AG04449 (cell line): ENCODE results near the gene SMARCA1.

Experiments
- CTCF ChIA-PET: fragments of 350-600 bp; formaldehyde crosslinking; extraction: SDS; loops from one replicate; lab custom pipeline; 2021; ENCODE audit warnings: antibody characterized with exemption; lab: Yijun Ruan, JAX
- POLR2A ChIA-PET: fragments of 400-600, 350-600 bp; formaldehyde crosslinking; extraction: SDS; loops from one replicate; lab custom pipeline; 2020; ENCODE audit warnings: antibody characterized with exemption, inconsistent platforms; lab: Yijun Ruan, JAX
- DNase-seq: peaks from one replicate; pipeline ENCODE4 v3.0.0-alpha.2; 2010; ENCODE audit warnings: low read depth, low spot score
- H3K4me3 ChIP-seq: 2 replicates; pipeline ENCODE4 v1.5.1; 2011; ENCODE audit warnings: low read depth, mild to moderate bottlenecking, control low read depth, low read length
- TF ChIP-seq, protein P1 (sequence below): IDR thresholded peaks from one replicate; pipeline ENCODE4 v1.5.1; 2011; ENCODE audit warnings: mild to moderate bottlenecking, moderate library complexity, low read length, control low read depth, inconsistent platforms; ENCODE audit not compliant: insufficient read depth; ENCODE audit errors: missing control alignments

The SMARCA1 gene

DNA sequence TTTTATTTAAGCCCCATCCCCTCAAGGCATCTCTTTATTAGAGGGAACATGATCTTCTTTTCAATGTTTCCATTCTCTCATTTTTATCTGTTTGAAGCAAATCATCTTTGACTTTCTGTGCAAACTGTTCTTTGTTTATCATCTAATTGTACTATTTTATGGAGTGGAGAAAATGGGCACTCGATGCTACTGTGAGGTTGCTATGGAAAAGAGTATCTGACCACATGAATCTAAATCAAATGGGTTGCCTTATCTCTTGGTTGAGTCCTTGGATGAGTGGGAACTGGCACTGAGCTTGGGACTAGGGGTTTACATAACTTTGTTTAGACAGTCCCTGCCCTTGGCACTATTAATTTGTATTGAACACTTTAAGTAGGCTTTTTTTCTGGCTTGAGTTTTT lies 25.8 kb upstream of the SMARCA1 start:
- no peak for DNase-seq
- CTCF ChIA-PET, result no interaction called here
- POLR2A ChIA-PET, result no interaction called here
- no peak overlapping the region for H3K4me3 ChIP-seq
- TF ChIP-seq, protein P1, sequence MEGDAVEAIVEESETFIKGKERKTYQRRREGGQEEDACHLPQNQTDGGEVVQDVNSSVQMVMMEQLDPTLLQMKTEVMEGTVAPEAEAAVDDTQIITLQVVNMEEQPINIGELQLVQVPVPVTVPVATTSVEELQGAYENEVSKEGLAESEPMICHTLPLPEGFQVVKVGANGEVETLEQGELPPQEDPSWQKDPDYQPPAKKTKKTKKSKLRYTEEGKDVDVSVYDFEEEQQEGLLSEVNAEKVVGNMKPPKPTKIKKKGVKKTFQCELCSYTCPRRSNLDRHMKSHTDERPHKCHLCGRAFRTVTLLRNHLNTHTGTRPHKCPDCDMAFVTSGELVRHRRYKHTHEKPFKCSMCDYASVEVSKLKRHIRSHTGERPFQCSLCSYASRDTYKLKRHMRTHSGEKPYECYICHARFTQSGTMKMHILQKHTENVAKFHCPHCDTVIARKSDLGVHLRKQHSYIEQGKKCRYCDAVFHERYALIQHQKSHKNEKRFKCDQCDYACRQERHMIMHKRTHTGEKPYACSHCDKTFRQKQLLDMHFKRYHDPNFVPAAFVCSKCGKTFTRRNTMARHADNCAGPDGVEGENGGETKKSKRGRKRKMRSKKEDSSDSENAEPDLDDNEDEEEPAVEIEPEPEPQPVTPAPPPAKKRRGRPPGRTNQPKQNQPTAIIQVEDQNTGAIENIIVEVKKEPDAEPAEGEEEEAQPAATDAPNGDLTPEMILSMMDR, result no peak

DNA sequence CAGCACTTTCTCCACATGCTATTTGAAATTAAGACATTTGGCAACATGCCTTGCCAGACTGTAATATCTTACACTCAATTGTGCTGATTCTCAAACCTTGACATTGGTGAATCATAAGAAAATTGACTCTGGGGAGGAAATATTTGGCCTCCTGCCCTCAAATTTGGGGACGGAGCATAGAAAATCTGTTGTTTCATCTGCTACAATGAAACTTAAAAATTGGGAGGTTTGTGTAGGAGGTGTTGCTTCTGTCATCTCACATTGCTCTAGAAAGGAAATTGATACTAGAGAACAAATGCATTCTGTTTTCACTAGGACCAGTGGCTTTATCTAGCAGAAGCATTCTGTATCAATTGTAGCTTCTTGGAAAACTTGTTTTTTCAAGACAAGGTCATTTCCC lies 22.1 kb upstream of the SMARCA1 start:
- CTCF ChIA-PET, result no interaction called here
- POLR2A ChIA-PET, result no interaction called here
- H3K4me3 ChIP-seq, result no peak overlapping the region
- TF ChIP-seq, protein P1, result no peak
- no peak for DNase-seq

DNA sequence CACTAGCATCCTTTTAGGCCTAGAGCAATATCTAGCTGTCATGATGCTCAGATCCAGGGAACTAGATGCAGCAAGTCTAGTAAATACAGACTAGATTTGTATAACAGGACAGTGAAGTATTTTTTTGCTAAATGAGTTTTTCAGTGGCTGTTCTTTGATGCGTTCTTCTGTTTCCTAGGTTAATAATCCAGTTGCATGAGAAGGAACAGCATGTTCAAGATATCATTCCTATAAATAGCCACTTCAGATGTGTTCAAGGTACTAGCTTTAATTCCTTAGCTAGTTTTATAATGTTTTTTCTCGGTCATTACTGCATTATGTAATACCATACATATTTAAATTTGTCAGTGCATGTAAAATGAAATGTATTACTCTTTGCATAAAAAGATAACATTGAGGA lies 21.5 kb upstream of the SMARCA1 start:
- no peak overlapping the region for H3K4me3 ChIP-seq
- no peak for DNase-seq
- ChIA-PET POLR2A (no interaction called here), CTCF (no interaction called here)
- TF ChIP-seq, protein P1, result no peak

DNA sequence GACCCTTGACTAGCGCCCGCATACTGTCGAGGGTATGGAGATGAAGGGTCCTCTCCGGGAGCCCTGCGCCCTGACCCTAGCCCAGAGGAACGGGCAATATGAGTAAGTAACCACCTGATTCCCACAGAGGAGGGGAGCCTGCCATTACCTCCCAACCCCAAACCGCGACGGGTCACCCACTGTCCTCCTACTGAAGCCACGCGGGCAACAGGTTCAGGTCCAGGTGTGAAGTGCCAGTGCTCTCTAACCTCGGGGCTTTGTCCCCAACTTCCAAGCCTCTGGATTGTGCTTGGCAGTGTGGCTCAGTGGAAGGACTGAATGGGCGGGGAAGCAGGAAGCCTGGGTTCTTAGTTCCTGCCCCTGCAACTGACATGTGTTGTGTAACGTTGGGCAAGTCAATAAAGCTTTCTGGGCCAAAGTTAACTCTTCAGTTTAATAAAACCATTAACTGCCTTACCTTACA lies 17.5 kb upstream of the SMARCA1 start:
- ChIA-PET POLR2A (interaction anchor here (1.6 kb wide), 1 partner anchor 17 kb away, joined by 4 read pairs; the partner anchor contains the start of gene SMARCA1), CTCF (interaction anchor here (0.7 to 1.0 kb wide), 5 partner anchors 10 to 18 kb away, joined by 3 to 8 read pairs (median 4); partner anchors contain the start of gene SMARCA1)
- peak overlapping the region; percentile 65 for H3K4me3 ChIP-seq
- DNase-seq, result no peak
- TF ChIP-seq, protein P1, result no peak

DNA sequence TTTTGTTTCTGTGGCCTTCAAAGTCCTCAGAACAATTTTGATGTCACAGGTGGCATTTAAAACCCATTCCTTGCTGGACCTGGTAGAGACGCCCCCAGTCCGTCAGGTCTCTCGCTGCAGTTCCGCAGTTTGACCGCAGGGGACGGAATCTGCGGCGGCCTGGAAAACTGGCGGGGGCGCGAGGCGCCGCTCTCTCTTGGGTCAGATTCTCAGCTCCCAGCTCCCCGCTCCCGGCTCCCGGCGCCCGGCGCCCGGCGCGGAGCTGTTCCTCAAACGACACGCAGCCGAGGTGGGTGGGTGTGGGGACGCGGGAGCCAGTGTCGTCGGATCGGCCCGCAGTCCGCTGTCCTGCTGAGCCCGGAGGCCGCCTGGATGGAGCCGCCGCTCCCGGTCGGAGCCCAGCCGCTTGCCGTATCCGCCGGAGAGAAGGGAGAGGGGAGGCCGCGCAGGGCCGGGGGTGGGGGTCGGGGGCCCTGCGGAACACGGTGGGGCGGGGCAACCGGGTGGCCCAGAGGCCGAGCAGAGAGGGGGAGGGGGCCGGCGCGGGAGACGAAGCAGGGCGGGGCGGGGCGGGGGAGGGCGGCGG lies 16.9 kb upstream of the SMARCA1 start, which contains the start of gene OCRL:
TSS of gene OCRL (plus strand) at position 192 of the 586 bp plus-strand sequence. CDS start at position 373, 181 bp downstream.
- DNase-seq, result no peak
- peak within 1 kb of the TSS; percentile 65 for H3K4me3 ChIP-seq
- TF ChIP-seq, protein P1, result peak; percentile 70
- ChIA-PET POLR2A (interaction anchor here (0.6 to 1.6 kb wide), 2 partner anchors 16 to 26 kb away, joined by 3 to 4 read pairs; partner anchors contain the start of gene SMARCA1), CTCF (interaction anchor here (0.7 to 1.0 kb wide), 5 partner anchors 9 to 22 kb away, joined by 3 to 8 read pairs (median 4); partner anchors contain the start of gene SMARCA1)

DNA sequence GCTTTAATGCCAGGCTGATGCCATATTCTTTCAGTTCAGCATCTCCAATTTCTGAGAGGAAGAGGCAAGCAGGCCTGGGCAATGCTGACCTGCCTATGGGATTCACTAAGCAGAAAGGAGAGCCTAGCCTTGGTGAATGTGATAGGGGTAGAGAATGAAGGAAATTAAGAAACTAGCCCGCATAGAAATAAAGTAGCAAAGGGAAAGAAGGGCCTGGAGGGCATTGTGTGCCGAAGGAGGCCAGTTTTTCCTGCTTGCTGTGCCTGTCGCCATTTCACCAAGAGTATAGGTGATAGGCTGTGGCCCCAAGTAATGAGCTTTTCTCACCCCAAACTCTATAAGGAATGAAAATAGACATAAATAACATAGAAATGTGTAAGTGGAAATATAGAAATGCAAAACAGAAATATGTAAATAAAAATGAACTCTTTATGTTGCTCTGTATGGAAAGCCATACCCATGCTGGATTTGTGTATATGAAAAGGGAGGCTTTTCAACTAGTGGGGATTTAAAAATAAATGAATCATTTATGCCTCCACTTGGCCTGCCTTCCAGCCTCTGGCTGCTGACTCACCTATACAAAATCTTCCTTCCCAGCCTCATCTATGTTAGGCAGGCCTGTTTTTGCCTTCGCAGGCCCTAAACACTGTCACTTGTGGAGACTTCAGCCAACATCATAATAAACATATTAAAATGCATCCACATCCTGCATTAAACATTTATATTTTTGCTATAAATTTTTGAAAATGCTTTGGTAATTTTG lies 11.7 kb upstream of the SMARCA1 start:
- DNase-seq, result no peak
- ChIA-PET CTCF (interaction anchor here (1.2 kb wide), 1 partner anchor 12 kb away, joined by 4 read pairs; the partner anchor contains the start of gene SMARCA1), POLR2A (interaction anchor here (1.2 kb wide), 1 partner anchor 12 kb away, joined by 3 read pairs; the partner anchor contains the start of gene SMARCA1)
- H3K4me3 ChIP-seq, result no peak overlapping the region
- TF ChIP-seq, protein P1, result no peak
